ENCODE data around the gene TMEM92.

Gene TMEM92

DNA sequence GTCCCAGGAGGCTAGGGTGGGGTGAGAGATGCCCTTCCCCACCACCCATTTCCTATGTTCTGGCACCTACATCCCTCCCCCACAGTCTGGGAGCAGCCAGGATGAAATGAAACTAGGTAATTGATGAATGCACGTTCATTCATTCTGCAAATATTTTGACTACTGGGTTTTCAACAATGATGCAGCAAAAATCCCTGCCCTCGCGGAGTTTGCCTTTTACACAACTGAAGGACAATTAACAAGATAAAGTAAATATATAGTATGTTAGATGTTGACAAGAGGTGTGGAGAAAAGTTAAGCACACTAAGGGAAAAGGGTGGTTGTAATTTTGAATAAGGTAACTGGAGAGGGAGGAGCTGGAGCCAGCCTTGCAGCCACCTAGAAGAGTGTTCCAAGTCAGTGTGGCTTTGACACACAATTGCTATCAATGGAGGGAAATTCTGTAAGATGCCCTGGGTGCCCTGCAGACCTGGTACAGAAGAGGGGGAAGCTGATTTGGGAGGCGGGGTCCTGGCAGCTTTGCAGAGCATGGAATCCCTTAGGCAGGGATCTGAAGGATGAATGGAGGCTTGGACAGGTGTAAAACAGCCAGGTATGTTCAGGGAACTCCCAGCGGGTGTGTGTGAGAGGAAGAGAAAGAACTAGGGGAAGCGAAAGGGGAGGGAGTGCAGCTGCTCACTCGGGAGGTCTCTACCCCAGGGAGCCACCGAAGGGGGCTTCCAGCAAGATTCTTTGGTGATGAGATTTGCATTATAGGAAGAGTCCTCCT, 2.5 kb downstream of the TMEM92 start:
- ATAC-seq (ENCODE audit: low read depth), result no peak
- H3K36me3 ChIP-seq (ENCODE audit: low read depth), result peaks cover 5% of the 10 kb centered on the region; the same call in 1 of the 2 replicates
- TF ChIP-seq, protein P1, sequence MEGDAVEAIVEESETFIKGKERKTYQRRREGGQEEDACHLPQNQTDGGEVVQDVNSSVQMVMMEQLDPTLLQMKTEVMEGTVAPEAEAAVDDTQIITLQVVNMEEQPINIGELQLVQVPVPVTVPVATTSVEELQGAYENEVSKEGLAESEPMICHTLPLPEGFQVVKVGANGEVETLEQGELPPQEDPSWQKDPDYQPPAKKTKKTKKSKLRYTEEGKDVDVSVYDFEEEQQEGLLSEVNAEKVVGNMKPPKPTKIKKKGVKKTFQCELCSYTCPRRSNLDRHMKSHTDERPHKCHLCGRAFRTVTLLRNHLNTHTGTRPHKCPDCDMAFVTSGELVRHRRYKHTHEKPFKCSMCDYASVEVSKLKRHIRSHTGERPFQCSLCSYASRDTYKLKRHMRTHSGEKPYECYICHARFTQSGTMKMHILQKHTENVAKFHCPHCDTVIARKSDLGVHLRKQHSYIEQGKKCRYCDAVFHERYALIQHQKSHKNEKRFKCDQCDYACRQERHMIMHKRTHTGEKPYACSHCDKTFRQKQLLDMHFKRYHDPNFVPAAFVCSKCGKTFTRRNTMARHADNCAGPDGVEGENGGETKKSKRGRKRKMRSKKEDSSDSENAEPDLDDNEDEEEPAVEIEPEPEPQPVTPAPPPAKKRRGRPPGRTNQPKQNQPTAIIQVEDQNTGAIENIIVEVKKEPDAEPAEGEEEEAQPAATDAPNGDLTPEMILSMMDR (IDR thresholded peaks at IDR 0.05; ENCODE audit: poor library complexity, severe bottlenecking), result no peak
- no peaks in the 10 kb centered on the region for H3K27me3 ChIP-seq (ENCODE audit: insufficient read depth, poor library complexity, severe bottlenecking)
- peaks cover 30% of the 10 kb centered on the region for H3K4me1 ChIP-seq (ENCODE audit: insufficient read depth, poor library complexity, severe bottlenecking)
- DNase-seq (ENCODE audit: low spot score), result no peak
- no peak overlapping the region for H3K4me3 ChIP-seq (ENCODE audit: severe bottlenecking)
- no peak overlapping the region for H3K27ac ChIP-seq (ENCODE audit: poor library complexity, severe bottlenecking)
- no peaks in the 10 kb centered on the region for H3K9me3 ChIP-seq (ENCODE audit: severe bottlenecking)

DNA sequence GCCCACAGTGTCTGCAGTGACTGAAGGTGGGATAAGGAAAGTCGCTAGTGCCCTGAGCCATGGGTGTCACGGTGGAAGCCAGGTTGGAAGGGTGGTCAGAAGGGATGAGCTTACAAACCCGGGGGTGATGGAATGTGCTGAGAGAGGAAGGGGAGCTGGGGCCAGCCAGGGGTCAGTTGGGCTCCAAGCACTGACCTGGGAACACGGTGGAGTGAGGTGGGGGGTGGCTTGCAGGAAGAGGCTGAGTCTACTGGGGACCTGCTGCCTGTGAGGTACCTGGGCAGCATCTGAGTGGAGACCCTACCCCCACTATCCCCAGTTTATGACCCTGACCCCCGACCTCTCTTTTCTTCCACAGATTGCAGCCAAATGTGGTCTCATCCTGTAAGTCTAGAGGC, 3.1 kb downstream of the TMEM92 start:
- no peak for ATAC-seq (ENCODE audit: low read depth)
- DNase-seq (ENCODE audit: low spot score), result peak; percentile 42
- Histone ChIP-seq H3K36me3 (ENCODE audit: low read depth) (peaks cover 8% of the 10 kb centered on the region; the same call in 1 of the 2 replicates), H3K27me3 (ENCODE audit: insufficient read depth, poor library complexity, severe bottlenecking) (no peaks in the 10 kb centered on the region), H3K27ac (ENCODE audit: poor library complexity, severe bottlenecking) (no peak overlapping the region), H3K4me3 (ENCODE audit: severe bottlenecking) (no peak overlapping the region), H3K4me1 (ENCODE audit: insufficient read depth, poor library complexity, severe bottlenecking) (peaks cover 30% of the 10 kb centered on the region), H3K9me3 (ENCODE audit: severe bottlenecking) (no peaks in the 10 kb centered on the region)
- TF ChIP-seq, protein P1 (IDR thresholded peaks at IDR 0.05; ENCODE audit: poor library complexity, severe bottlenecking), result no peak

DNA sequence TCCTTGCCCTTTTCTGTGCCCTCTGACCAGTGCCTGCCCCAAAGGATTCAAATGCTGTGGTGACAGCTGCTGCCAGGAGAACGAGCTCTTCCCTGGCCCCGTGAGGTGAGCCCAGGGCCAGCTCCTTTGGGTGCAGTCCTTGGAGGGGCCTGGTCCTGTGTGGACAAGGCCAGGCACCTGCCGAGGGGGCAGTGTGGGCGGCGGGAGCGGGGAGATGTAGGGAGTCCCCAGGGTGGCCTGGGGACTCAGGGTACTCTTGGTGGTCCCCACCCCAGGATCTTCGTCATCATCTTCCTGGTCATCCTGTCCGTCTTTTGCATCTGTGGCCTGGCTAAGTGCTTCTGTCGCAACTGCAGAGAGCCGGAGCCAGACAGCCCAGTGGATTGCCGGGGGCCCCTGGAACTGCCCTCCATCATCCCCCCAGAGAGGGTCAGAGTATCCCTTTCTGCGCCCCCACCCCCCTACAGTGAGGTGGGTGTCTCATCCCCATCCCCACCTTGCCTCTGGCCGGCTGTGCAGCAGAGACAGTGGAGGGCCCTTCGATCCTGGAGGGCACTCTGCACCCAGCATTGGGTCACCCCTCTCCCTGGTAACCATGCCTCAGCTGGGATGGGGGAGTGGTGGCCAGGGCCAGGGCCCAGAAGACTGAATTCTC, 4.4 kb downstream of the TMEM92 start:
- Histone ChIP-seq H3K4me1 (ENCODE audit: insufficient read depth, poor library complexity, severe bottlenecking) (peaks cover 29% of the 10 kb centered on the region), H3K36me3 (ENCODE audit: low read depth) (peaks cover 8% of the 10 kb centered on the region; the same call in 1 of the 2 replicates), H3K9me3 (ENCODE audit: severe bottlenecking) (no peaks in the 10 kb centered on the region), H3K4me3 (ENCODE audit: severe bottlenecking) (no peak overlapping the region), H3K27ac (ENCODE audit: poor library complexity, severe bottlenecking) (peak overlapping the region; percentile 78), H3K27me3 (ENCODE audit: insufficient read depth, poor library complexity, severe bottlenecking) (no peaks in the 10 kb centered on the region)
- DNase-seq (ENCODE audit: low spot score) (peak; percentile 54), ATAC-seq (ENCODE audit: low read depth) (no peak)
- TF ChIP-seq, protein P1 (IDR thresholded peaks at IDR 0.05; ENCODE audit: poor library complexity, severe bottlenecking), result no peak

DNA sequence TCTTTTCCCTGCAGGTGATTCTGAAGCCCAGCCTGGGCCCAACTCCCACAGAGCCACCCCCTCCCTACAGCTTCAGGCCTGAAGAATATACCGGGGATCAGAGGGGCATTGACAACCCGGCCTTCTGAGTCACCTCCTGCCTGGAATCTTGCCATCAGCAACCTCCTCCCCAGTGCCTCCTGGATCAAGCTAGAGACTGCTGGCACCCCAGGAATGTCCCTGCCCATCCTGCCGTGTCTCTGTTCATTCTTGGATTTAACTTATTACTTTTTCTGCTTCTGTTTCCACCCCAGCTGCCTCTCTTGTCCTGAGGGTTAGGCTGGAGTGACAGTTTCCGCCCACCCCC, 4.9 kb downstream of the TMEM92 start:
- TF ChIP-seq, protein P1 (IDR thresholded peaks at IDR 0.05; ENCODE audit: poor library complexity, severe bottlenecking), result no peak
- no peaks in the 10 kb centered on the region for H3K27me3 ChIP-seq (ENCODE audit: insufficient read depth, poor library complexity, severe bottlenecking)
- H3K4me3 ChIP-seq (ENCODE audit: severe bottlenecking), result no peak overlapping the region
- H3K36me3 ChIP-seq (ENCODE audit: low read depth), result peaks cover 8% of the 10 kb centered on the region; the same call in 1 of the 2 replicates
- DNase-seq (ENCODE audit: low spot score), result peak; percentile 77
- H3K27ac ChIP-seq (ENCODE audit: poor library complexity, severe bottlenecking), result peak overlapping the region; percentile 78
- H3K4me1 ChIP-seq (ENCODE audit: insufficient read depth, poor library complexity, severe bottlenecking), result peaks cover 24% of the 10 kb centered on the region
- no peaks in the 10 kb centered on the region for H3K9me3 ChIP-seq (ENCODE audit: severe bottlenecking)
- ATAC-seq (ENCODE audit: low read depth), result peak; percentile 83

Measured in RWPE2 (cell line).